NCI-H82 (cell line): ENCODE measurements around the gene ZBTB7C.

Experiments
- DNase-seq: peaks from one replicate; lab custom pipeline; 2025; lab: John Stamatoyannopoulos, UW

ZBTB7C gene

GRCh38 chr18:48164701-48165100 is 244.5 kb downstream of the ZBTB7C start:
- no peak for DNase-seq

- no peak for DNase-seq
These were observed 245.1 kb downstream of the ZBTB7C start for GRCh38 chr18:48164116-48164515.

- peak; percentile 43 for DNase-seq
These were observed 245.5 kb downstream of the ZBTB7C start for GRCh38 chr18:48163738-48164115.

GRCh38 chr18:48162956-48163737 is 246.0 kb downstream of the ZBTB7C start:
- peak; percentile 56 for DNase-seq

- DNase-seq: no peak
These were observed 247.1 kb downstream of the ZBTB7C start for GRCh38 chr18:48161911-48162698.

DNA sequence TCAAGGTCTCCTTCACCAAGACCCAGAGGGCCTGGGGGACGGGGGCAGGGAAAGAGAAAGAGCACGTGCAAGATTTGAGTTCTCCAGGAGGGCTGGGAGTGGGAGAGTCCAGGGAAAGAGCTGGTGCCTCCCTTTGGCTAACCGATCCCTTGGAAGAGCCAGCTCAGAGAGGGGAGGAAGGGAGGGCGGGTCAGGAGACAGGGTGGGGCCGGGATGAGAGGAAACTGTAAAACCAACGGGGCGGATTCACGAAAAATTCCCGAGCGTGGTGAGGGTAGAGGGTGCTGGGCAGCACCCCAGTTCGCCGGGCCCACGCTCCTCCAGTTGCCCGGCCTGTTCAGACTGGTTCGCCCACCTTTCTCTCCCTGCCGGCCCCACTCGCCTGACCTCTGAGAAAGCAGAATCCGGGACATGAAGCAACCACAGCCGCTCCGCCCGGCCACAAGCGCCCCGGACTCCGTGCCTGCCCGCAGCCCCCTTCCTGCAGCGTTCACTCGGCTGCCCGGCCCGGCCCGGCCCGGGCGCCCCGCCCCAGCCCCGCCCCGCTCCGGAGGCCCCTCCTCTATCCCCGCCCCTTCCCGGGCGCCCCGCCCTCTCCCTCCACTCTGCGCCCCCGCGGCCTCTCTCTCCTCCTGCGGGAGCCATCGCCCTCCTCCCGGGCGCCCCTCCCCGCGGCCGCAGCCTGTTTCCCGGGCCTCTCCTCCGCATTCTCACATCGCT is 247.8 kb downstream of the ZBTB7C start:
- DNase-seq: peak; percentile 76

DNA sequence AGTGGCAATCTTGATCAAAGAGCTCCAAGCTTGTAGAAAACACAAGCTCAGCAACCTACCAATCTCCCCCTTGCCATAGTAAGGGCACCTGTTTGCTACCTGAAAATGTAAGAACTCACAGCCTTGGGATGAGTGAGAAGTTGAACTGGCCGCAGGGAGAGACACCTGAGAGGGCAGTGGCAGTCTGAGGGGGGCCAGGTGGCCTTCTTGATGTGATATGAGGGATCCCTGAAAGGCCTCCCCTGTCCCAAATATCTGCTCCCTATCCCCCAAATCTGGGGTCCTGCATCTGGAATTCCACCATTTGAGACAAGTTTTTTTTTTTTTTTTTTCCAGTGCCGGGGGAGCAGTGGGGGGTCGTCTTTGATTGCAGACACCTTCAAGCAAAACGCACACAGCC is 248.6 kb downstream of the ZBTB7C start:
- DNase-seq: no peak

DNA sequence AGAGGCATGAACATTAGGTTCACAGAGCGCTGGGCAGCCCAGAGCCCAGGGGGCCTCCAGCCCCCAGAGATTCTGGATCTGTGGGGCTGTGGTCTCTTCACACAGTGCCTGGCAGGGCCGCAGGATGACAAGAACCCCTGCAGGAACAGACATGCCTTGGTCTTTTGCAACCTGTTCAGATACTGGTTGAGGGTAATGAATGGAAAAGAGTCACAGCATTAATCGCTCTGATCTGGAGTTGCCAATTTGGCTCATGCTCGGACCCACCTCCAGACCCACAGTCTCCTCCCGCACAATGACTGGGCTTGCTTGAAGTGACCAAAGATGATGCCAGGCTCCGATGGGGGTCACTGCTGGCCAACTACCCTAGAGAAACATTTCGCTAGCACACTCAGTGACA is 249.4 kb downstream of the ZBTB7C start:
- DNase-seq: no peak

- no peak for DNase-seq
These were observed 250.5 kb downstream of the ZBTB7C start for GRCh38 chr18:48158721-48159120.

- DNase-seq: no peak
These were observed 251.2 kb downstream of the ZBTB7C start for GRCh38 chr18:48157956-48158355.

DNA sequence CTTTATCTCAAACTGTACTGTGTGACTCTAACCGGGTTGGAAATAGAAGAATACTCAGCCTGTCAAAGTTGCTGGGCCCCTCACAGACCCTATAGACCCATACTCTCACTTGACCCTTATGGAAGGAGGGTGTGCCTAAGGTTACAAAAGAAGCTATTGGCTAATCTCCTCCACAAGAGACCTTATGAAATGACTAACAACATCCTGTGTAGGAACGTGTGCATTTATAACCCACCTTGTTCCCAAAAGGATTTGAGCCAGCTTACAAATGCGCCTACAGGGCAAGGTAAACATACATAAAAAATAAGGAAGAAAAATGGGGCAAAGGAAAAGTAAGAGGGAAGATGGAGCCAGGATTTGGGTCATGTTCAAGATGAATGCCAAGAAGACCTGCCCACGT is 253.3 kb downstream of the ZBTB7C start:
- DNase-seq: no peak

DNA sequence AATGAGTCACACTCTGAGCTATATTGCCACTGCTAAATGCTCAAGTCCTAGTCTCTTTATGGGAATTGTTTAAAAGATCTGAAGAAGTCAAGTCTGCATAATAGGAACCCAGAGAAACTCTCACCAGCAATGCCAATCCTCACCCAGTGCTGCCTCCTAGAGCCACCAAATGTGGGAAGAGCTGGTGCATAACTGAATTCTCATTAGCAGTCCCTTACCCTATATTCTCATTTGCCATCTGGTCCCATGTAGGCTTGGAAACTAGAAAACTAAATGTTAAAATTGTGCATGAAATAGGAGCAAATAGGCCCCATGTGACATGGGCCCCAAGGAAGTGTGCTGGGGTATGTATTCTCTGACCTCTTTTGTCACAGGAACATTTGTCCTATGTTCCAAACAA is 254.4 kb downstream of the ZBTB7C start:
- no peak for DNase-seq

DNA sequence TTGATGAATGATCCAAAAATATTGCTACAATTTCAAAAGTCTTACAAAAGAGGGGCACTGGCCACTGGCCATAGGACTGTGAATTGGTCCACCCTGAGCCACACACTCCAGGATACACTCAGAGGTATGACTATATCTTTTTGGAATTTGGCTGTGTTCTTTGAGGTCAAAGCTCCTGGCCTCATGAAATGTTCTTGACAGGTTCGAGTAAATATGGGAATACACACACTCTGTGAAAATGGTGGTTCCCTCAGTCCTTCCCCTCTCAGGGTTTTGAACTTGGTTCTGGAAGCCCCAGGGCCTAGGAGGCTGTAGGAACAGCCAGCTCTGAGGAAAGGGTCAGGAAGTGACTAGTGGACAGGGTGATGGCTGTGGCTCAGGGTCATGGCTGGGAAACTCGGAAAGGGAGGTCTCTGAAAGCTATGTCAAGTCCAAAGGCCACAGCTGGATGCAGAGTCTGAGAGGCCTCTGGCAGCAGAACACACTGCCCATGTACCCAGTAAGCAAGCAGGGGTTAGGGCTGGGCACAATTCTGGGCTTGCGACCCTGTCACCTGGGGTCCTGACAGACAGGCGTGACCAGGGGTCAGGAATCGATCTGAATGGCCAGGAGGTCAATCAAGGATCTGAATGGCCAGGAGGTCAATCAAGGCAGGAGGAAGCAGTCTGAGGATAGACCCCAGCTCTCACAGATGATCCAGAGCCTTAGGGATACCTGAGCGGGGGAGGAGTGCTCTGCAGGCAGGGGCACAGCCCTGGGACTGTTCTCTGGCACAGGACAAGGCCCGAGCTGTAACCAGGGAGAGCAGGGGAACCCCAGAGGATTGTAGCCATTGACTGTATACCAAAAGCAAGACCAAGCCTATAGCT is 255.3 kb downstream of the ZBTB7C start:
- DNase-seq: no peak

DNA sequence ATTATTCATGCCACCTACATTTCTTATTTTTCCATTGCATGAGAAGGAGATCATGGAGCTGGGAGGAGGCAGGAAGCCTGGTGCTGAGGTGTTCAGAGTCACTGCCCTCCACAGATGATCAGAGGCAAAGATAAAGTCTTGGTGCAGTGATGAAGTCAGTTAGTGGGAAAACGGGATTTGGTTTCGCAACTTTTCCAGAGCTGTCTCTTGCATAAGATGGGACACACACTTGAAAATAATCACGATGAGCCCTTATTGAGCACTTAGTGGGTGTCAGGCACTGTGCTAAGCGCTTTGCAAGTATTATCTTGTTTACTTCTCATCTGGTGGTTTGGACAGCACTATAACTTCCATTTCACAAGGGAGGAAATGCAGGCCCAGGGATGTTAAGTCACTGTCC is 256.6 kb downstream of the ZBTB7C start:
- no peak for DNase-seq

GRCh38 chr18:48151421-48152065 is 257.6 kb downstream of the ZBTB7C start:
- DNase-seq: no peak

DNA sequence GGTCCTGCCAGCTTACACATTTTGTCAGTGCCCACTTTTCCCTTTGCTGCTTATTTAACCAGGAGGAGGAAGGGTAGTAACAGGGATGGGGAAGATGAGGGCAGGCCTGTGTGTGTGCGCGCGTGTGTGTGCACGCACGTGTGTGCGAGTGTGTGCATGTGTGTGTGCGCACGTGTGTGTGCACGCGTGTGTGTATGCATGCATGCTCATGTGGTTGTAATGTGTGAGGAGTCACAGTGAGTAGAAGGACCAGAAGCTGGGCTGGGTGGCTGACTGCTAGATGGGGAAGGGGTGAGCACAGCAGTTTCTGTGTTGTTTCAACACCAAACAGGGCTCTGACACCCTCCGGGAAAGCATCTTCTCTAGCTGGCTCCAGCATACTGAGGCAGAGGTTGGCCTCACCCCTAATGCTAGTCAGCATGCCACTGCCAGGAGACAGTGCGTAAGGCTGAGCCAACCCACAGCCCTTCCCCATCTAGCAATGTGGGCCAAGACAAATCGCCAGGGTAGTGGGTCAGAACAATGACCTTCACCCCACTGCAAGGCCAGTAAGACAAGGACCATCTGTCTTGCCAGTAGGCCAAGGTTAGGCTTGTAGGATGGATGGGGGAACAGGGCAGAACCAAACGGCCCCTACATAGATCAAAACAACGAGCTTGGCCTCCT is 260.0 kb downstream of the ZBTB7C start:
- DNase-seq: no peak

DNA sequence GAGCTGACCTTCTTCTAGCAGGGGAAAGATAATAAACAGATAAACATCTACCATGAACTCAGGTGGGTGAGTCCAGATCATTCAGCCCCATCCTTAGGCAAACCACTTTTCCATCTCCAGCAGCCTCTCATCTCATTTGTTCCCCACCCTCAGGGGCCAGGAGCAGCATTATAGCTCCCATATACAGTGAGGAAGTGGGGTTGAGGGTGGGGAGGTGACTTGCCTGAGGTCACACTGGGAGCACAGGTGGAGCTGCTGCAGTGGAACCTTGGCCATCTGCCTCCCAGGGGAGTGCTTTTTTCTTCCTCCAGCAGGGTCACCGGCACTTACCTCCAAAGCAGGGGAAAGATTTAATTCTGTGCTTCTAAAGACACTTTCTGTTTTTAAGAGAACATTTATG is 266.2 kb downstream of the ZBTB7C start:
- DNase-seq: no peak

- DNase-seq: no peak
These were observed 266.8 kb downstream of the ZBTB7C start for GRCh38 chr18:48142353-48142752.

DNA sequence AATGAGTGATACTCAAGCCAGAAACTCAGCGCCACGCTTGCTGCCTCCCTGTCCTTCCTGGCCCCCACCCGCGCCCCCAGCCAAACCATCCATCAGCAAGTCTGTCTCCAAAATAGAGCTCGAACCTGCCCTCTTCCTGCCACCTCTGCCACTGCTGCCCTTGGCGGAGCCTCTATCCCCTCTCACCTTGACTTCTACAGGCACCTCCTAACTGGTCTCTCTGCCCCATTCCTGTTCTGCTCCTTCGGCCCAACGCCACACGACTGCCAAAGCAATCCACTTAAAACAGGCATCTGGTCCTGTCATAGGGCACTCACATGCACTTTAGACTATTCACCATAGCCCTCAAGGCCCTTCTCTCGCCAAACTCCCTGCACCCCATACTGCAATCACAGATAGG is 268.5 kb downstream of the ZBTB7C start:
- no peak for DNase-seq

- no peak for DNase-seq
These were observed 269.5 kb downstream of the ZBTB7C start for GRCh38 chr18:48139431-48140347.
